AG04450 (cell line): Measurements from ENCODE around the gene WSCD2. TPM values are rescaled to one million over a fixed set of nuclear protein-coding genes. Genes with fewer than 3 reads are reported as not detected.

ENCODE experiments used
- CTCF ChIA-PET: fragments of 300-600, 350-600 bp; formaldehyde crosslinking; extraction: SDS; loops from one replicate; lab custom pipeline; 2022; ENCODE audit warnings: antibody characterized with exemption, inconsistent platforms; lab: Charles Lee
- POLR2A ChIA-PET: fragments of 350-600 bp; formaldehyde crosslinking; extraction: SDS; loops from one replicate; lab custom pipeline; 2021; ENCODE audit warnings: antibody characterized with exemption, inconsistent platforms; lab: Yijun Ruan, JAX
- DNase-seq: peaks from one replicate; pipeline ENCODE4 v3.0.0-alpha.2; 2011; ENCODE audit warnings: low read depth, low spot score
- H3K27ac ChIP-seq: one replicate; pipeline ENCODE4 v1.5.1; 2012; ENCODE audit warnings: low read depth, low read length, control low read depth
- H3K27me3 ChIP-seq: one replicate; pipeline ENCODE4 v1.6.0; 2012; ENCODE audit warnings: low read length; ENCODE audit not compliant: control insufficient read depth, insufficient read depth
- H3K4me3 ChIP-seq: 2 replicates; pipeline ENCODE4 v1.5.1; 2011; ENCODE audit warnings: mild to moderate bottlenecking, low read depth, low read length, control low read depth
- H3K9me3 ChIP-seq: 2 replicates; pipeline ENCODE4 v1.5.1; 2012; ENCODE audit warnings: low read length; ENCODE audit not compliant: control insufficient read depth, insufficient read depth
- CTCF ChIP-seq: IDR thresholded peaks from 2 replicates; pipeline ENCODE4 v1.5.1; 2011; ENCODE audit warnings: low read depth, low read length, control low read depth, inconsistent platforms
- polyA plus RNA-seq: library from polyadenylated mRNA; depleted of rRNA; stranded (reverse); fragments of >200 nt; gene quantifications from 2 replicates; pipeline ENCODE4 v1.2.3, GENCODE V29; 2011

The WSCD2 gene
- polyA plus RNA-seq, 1 experiment = not detected

- POLR2A ChIA-PET = no interaction called here
- no peak for DNase-seq
- no peak for TF ChIP-seq CTCF
- Histone ChIP-seq H3K27me3 (peaks cover 3% of the 10 kb centered on the region), H3K27ac (no peak overlapping the region), H3K9me3 (no peaks in the 10 kb centered on the region), H3K4me3 (no peak overlapping the region)
- CTCF ChIA-PET = no interaction called here
These were observed 166.6 kb downstream of the WSCD2 start for GRCh38 chr12:108295641-108296040.

GRCh38 chr12:108296945-108297344, 167.9 kb downstream of the WSCD2 start:
- ChIA-PET POLR2A (no interaction called here), CTCF (no interaction called here)
- TF ChIP-seq CTCF = no peak
- H3K9me3 ChIP-seq = no peaks in the 10 kb centered on the region
- peaks cover 3% of the 10 kb centered on the region for H3K27me3 ChIP-seq
- H3K4me3 ChIP-seq = no peak overlapping the region
- no peak overlapping the region for H3K27ac ChIP-seq
- no peak for DNase-seq

GRCh38 chr12:108297424-108297823, 168.3 kb downstream of the WSCD2 start:
- TF ChIP-seq CTCF = no peak
- H3K4me3 ChIP-seq = no peak overlapping the region
- H3K27ac ChIP-seq = no peak overlapping the region
- ChIA-PET CTCF (no interaction called here), POLR2A (no interaction called here)
- no peaks in the 10 kb centered on the region for H3K9me3 ChIP-seq
- no peak for DNase-seq
- H3K27me3 ChIP-seq = peaks cover 3% of the 10 kb centered on the region

GRCh38 chr12:108297895-108298760, 169.0 kb downstream of the WSCD2 start:
- ChIA-PET CTCF (no interaction called here), POLR2A (no interaction called here)
- Histone ChIP-seq H3K27ac (no peak overlapping the region), H3K27me3 (peaks cover 3% of the 10 kb centered on the region), H3K9me3 (no peaks in the 10 kb centered on the region), H3K4me3 (no peak overlapping the region)
- no peak for TF ChIP-seq CTCF
- no peak for DNase-seq

GRCh38 chr12:108298761-108299275, 169.7 kb downstream of the WSCD2 start:
- Histone ChIP-seq H3K27ac (no peak overlapping the region), H3K4me3 (no peak overlapping the region), H3K27me3 (peaks cover 5% of the 10 kb centered on the region), H3K9me3 (no peaks in the 10 kb centered on the region)
- ChIA-PET CTCF (no interaction called here), POLR2A (no interaction called here)
- no peak for TF ChIP-seq CTCF
- DNase-seq = no peak
